Naive thymus-derived CD4-positive, alpha-beta T cell (primary cell): ENCODE measurements around the gene TMEM41B. TPM values are rescaled to one million over a fixed set of nuclear protein-coding genes. Genes with fewer than 3 reads are reported as not detected.
A peak's percentile ranks its signal among the peaks of the same experiment; 100 is the strongest.
"Not testable (repeated sequence)": the region's sequence is repeated elsewhere in the genome, so short reads cannot be mapped to it uniquely, and the experiment has no call there.

ENCODE experiments used
- ATAC-seq: fragments of 150-1000 bp; cut with Tn5 transposase; 2 replicates; pipeline ENCODE4 v1.10.0; 2021; ENCODE audit warnings: mild to moderate bottlenecking, moderate library complexity
- CTCF ChIA-PET: fragments of 350-600 bp; sonication (Branson Sonifier 250); formaldehyde crosslinking; loops from one replicate; lab custom pipeline; 2021; ENCODE audit warnings: antibody characterized with exemption; lab: Charles Lee
- POLR2A ChIA-PET: fragments of 350-600 bp; sonication (Branson Sonifier 250); formaldehyde crosslinking; loops from one replicate; lab custom pipeline; 2021; ENCODE audit warnings: antibody characterized with exemption, inconsistent platforms; lab: Charles Lee
- DNase-seq, 9 donors: peaks; one replicate each; pipeline versions ENCODE4 v3.0.0 to v3.0.0-alpha.2; 2020 to 2022; ENCODE audit warnings: mixed read lengths in 1 of 9
- H3K27ac ChIP-seq: one replicate; pipeline ENCODE4 v1.7.0; 2013; ENCODE audit warnings: mild to moderate bottlenecking, low read depth, low read length, moderate library complexity
- H3K27me3 ChIP-seq, 2 donors: one replicate each; pipeline ENCODE4 v1.7.0; 2013; ENCODE audit warnings: low read length in 2 of 2, mild to moderate bottlenecking in 2 of 2, moderate library complexity in 2 of 2; ENCODE audit not compliant: control insufficient read depth in 2 of 2, insufficient read depth in 2 of 2
- H3K36me3 ChIP-seq, 3 experiments: 1 replicate in 2 of 3; 2 replicates in 1 of 3; pipeline ENCODE4 v1.7.0; 2013; ENCODE audit warnings: low read length in 3 of 3, mild to moderate bottlenecking in 3 of 3, moderate library complexity in 1 of 3; ENCODE audit not compliant: insufficient read depth in 3 of 3, control insufficient read depth in 2 of 3
- H3K4me1 ChIP-seq, 2 donors: one replicate each; pipeline ENCODE4 v1.7.0; 2013; ENCODE audit warnings: low read length in 2 of 2, mild to moderate bottlenecking in 2 of 2, moderate library complexity in 1 of 2; ENCODE audit not compliant: control insufficient read depth in 2 of 2, insufficient read depth in 2 of 2
- H3K4me3 ChIP-seq: 2 replicates; pipeline ENCODE4 v1.7.0; 2013; ENCODE audit warnings: mild to moderate bottlenecking, low read length
- H3K9me3 ChIP-seq, 3 experiments: 1 replicate in 2 of 3; 2 replicates in 1 of 3; pipeline ENCODE4 v1.7.0; 2013; ENCODE audit warnings: low read length in 3 of 3; ENCODE audit not compliant: control insufficient read depth in 2 of 3
- H3K27ac Mint-ChIP-seq, 9 donors: one replicate each; pipeline ENCODE4 v1.8.0; 2020 to 2022; ENCODE audit warnings: mixed read lengths in 9 of 9, mild to moderate bottlenecking in 8 of 9, moderate library complexity in 5 of 9, inconsistent platforms in 2 of 9
- H3K27me3 Mint-ChIP-seq, 5 donors: one replicate each; pipeline ENCODE4 v1.8.0; 2021 to 2022; ENCODE audit warnings: mixed read lengths in 5 of 5, mild to moderate bottlenecking in 1 of 5
- H3K36me3 Mint-ChIP-seq, 5 donors: one replicate each; pipeline ENCODE4 v1.8.0; 2020 to 2022; ENCODE audit warnings: mixed read lengths in 5 of 5, mild to moderate bottlenecking in 3 of 5, inconsistent platforms in 1 of 5
- H3K4me1 Mint-ChIP-seq, 7 donors: one replicate each; pipeline ENCODE4 v1.8.0; 2020 to 2022; ENCODE audit warnings: mixed read lengths in 7 of 7, mild to moderate bottlenecking in 3 of 7, inconsistent platforms in 1 of 7
- H3K4me3 Mint-ChIP-seq, 10 donors: one replicate each; pipeline ENCODE4 v1.8.0; 2020 to 2022; ENCODE audit warnings: mild to moderate bottlenecking in 10 of 10, mixed read lengths in 10 of 10, moderate library complexity in 6 of 10, inconsistent platforms in 2 of 10
- H3K9me3 Mint-ChIP-seq, 11 donors: one replicate each; pipeline ENCODE4 v1.8.0; 2020 to 2022; ENCODE audit warnings: mixed read lengths in 11 of 11, mild to moderate bottlenecking in 4 of 11, inconsistent platforms in 1 of 11, moderate library complexity in 1 of 11
- intact Hi-C, 2 donors: fragments of 100-400 bp; cut with micrococcal nuclease; formaldehyde crosslinking; loops; one replicate each; pipeline ENCODE4 v1.15.1; 2023
- polyA plus RNA-seq, 2 donors: library from polyadenylated mRNA; unstranded; fragments of 300-500 nt; fragmentation: Illumina TruSeq; gene quantifications; one replicate each; pipeline ENCODE4 v1.2.3, GENCODE V29; 2021
- total RNA-seq, 6 experiments: library from RNA in 5 of 6; stranded (reverse) in 5 of 6; gene quantifications; 1 replicate in 5 of 6; 2 replicates in 1 of 6; pipeline ENCODE4 v1.2.3 and lab custom pipeline; 2021 to 2026

TMEM41B gene
- total and polyA plus RNA-seq, 7 experiments from 2014 or later, result 10.5 to 73.7 (median 37.0) TPM

- H3K4me3 Mint-ChIP-seq, result peak overlapping the region in 1 of 10 donors; percentile 16
- H3K4me3 ChIP-seq, DNase-seq, CTCF ChIA-PET, POLR2A ChIA-PET, H3K9me3 ChIP-seq, ATAC-seq, H3K4me1 ChIP-seq, intact Hi-C loops, H3K9me3 Mint-ChIP-seq, H3K36me3 Mint-ChIP-seq, H3K27ac ChIP-seq, H3K36me3 ChIP-seq, H3K27me3 ChIP-seq: not testable (repeated sequence)
- peak overlapping the region in 1 of 9 donors; percentile 66 for H3K27ac Mint-ChIP-seq
- H3K4me1 Mint-ChIP-seq, result peaks cover 11 to 30% (median 25%) of the 10 kb centered on the region in 7 donors
- peaks cover 0 to 19% (median 0%) of the 10 kb centered on the region in 5 donors for H3K27me3 Mint-ChIP-seq
These were observed 33.4 kb upstream of the TMEM41B start for GRCh38 chr11:9347779-9348178.

GRCh38 chr11:9347100-9347499 lies 32.7 kb upstream of the TMEM41B start:
- Mint-ChIP-seq H3K36me3 (no peaks in the 10 kb centered on the region), H3K27ac (peak overlapping the region in 6 of 9 donors; percentile 0 to 66 (median 14)), H3K9me3 (peaks cover 0 to 6% (median 0%) of the 10 kb centered on the region in 11 donors), H3K4me1 (peaks cover 11 to 30% (median 25%) of the 10 kb centered on the region in 7 donors), H3K4me3 (peak overlapping the region in 8 of 10 donors; percentile 2 to 19 (median 5)), H3K27me3 (peaks cover 0 to 23% (median 0%) of the 10 kb centered on the region in 5 donors)
- Histone ChIP-seq H3K9me3 (no peaks in the 10 kb centered on the region), H3K27me3 (no peaks in the 10 kb centered on the region), H3K4me3 (no peak overlapping the region), H3K4me1 (peaks cover 0 to 10% of the 10 kb centered on the region in 2 donors), H3K27ac (no peak overlapping the region), H3K36me3 (no peaks in the 10 kb centered on the region)
- DNase-seq (peak in 5 of 9 donors; percentile 2 to 26 (median 18)), ATAC-seq (peak; percentile 58)
- ChIA-PET CTCF (interaction anchor here (0.6 kb wide), 1 partner anchor 72 kb away, joined by 3 read pairs; no protein-coding TSS in a partner anchor), POLR2A (interaction anchor here (0.6 to 1.2 kb wide), 2 partner anchors 38 to 67 kb away, joined by 3 to 5 read pairs; no protein-coding TSS in a partner anchor)
- intact Hi-C loops, result no loop called here

- H3K36me3 ChIP-seq, result no peaks in the 10 kb centered on the region
- no peak overlapping the region for H3K4me3 Mint-ChIP-seq
- H3K27me3 ChIP-seq, result no peaks in the 10 kb centered on the region
- H3K4me3 ChIP-seq, result no peak overlapping the region
- H3K4me1 ChIP-seq, result peaks cover 0 to 10% of the 10 kb centered on the region in 2 donors
- CTCF ChIA-PET, result no interaction called here
- H3K27ac Mint-ChIP-seq, result peak overlapping the region in 2 of 9 donors; percentile 32 to 84
- H3K9me3 ChIP-seq, result no peaks in the 10 kb centered on the region
- no peak for ATAC-seq
- H3K36me3 Mint-ChIP-seq, result no peaks in the 10 kb centered on the region
- H3K27me3 Mint-ChIP-seq, result peaks cover 0 to 17% (median 0%) of the 10 kb centered on the region in 5 donors
- H3K9me3 Mint-ChIP-seq, result peaks cover 0 to 6% (median 0%) of the 10 kb centered on the region in 11 donors
- intact Hi-C loops, result no loop called here
- no peak overlapping the region for H3K27ac ChIP-seq
- POLR2A ChIA-PET, result no interaction called here
- DNase-seq, result peak in 1 of 9 donors; percentile 9
- H3K4me1 Mint-ChIP-seq, result peaks cover 11 to 30% (median 25%) of the 10 kb centered on the region in 7 donors
These were observed 29.8 kb upstream of the TMEM41B start for GRCh38 chr11:9344061-9344680.

GRCh38 chr11:9341638-9342178 lies 27.3 kb upstream of the TMEM41B start:
- DNase-seq (no peak), ATAC-seq (no peak)
- peaks cover 0 to 2% of the 10 kb centered on the region in 2 donors for H3K4me1 ChIP-seq
- Mint-ChIP-seq H3K27ac (no peak overlapping the region), H3K9me3 (no peaks in the 10 kb centered on the region), H3K36me3 (no peaks in the 10 kb centered on the region), H3K4me1 (peaks cover 0 to 11% (median 10%) of the 10 kb centered on the region in 7 donors), H3K27me3 (peaks cover 0 to 4% (median 0%) of the 10 kb centered on the region in 5 donors), H3K4me3 (no peak overlapping the region)
- ChIA-PET CTCF (no interaction called here), POLR2A (interaction anchor here (0.9 kb wide), 1 partner anchor 29 kb away, joined by 4 read pairs; no protein-coding TSS in a partner anchor)
- H3K36me3 ChIP-seq, result no peaks in the 10 kb centered on the region
- no peak overlapping the region for H3K27ac ChIP-seq
- intact Hi-C loops, result no loop called here
- H3K27me3 ChIP-seq, result no peaks in the 10 kb centered on the region
- H3K9me3 ChIP-seq, result no peaks in the 10 kb centered on the region
- H3K4me3 ChIP-seq, result no peak overlapping the region

GRCh38 chr11:9332655-9333054 lies 18.3 kb upstream of the TMEM41B start:
- Histone ChIP-seq H3K9me3 (no peaks in the 10 kb centered on the region), H3K27me3 (no peaks in the 10 kb centered on the region), H3K4me1 (no peaks in the 10 kb centered on the region), H3K27ac (no peak overlapping the region), H3K36me3 (no peaks in the 10 kb centered on the region), H3K4me3 (no peak overlapping the region)
- DNase-seq (no peak), ATAC-seq (no peak)
- Mint-ChIP-seq H3K36me3 (no peaks in the 10 kb centered on the region), H3K4me1 (peaks cover 0 to 3% (median 0%) of the 10 kb centered on the region in 7 donors), H3K27me3 (no peaks in the 10 kb centered on the region), H3K27ac (no peak overlapping the region), H3K9me3 (peaks cover 0 to 2% (median 0%) of the 10 kb centered on the region in 11 donors), H3K4me3 (no peak overlapping the region)
- CTCF ChIA-PET, result interaction anchor here (0.6 kb wide), 1 partner anchor 38 kb away, joined by 4 read pairs; no protein-coding TSS in a partner anchor
- POLR2A ChIA-PET, result no interaction called here
- intact Hi-C loops, result no loop called here

GRCh38 chr11:9330387-9331384 lies 16.3 kb upstream of the TMEM41B start:
- no peak overlapping the region for H3K27ac ChIP-seq
- ATAC-seq (no peak), DNase-seq (no peak)
- H3K27me3 ChIP-seq, result no peaks in the 10 kb centered on the region
- H3K4me3 Mint-ChIP-seq, result no peak overlapping the region
- ChIA-PET POLR2A (no interaction called here), CTCF (interaction anchor here (0.6 to 1.0 kb wide), 3 partner anchors 22 to 1094 kb away, joined by 3 to 4 read pairs (median 3); no protein-coding TSS in a partner anchor)
- no peaks in the 10 kb centered on the region for H3K36me3 Mint-ChIP-seq
- H3K27me3 Mint-ChIP-seq, result no peaks in the 10 kb centered on the region
- H3K9me3 ChIP-seq, result no peaks in the 10 kb centered on the region
- H3K27ac Mint-ChIP-seq, result peak overlapping the region in 2 of 9 donors; percentile 18 to 69
- peaks cover 0 to 3% (median 0%) of the 10 kb centered on the region in 7 donors for H3K4me1 Mint-ChIP-seq
- H3K4me3 ChIP-seq, result no peak overlapping the region
- H3K36me3 ChIP-seq, result no peaks in the 10 kb centered on the region
- H3K4me1 ChIP-seq, result no peaks in the 10 kb centered on the region
- intact Hi-C loops, result no loop called here
- H3K9me3 Mint-ChIP-seq, result peaks cover 0 to 2% (median 0%) of the 10 kb centered on the region in 11 donors
